HL-60/S4 treated with retinoic acid at 250 ng/mL for 4 days and 3 days (cell line): Measurements from ENCODE around the gene PFN1.

Experiments used
- in situ Hi-C: fragments of 300-500 bp; cut with MboI; formaldehyde crosslinking; loops from 2 replicates; pipeline ENCODE4 v1.7.0; 2022; ENCODE audit warnings: low sequenced_read_pairs

The PFN1 gene

GRCh38 chr17:4945944-4946280 lies 2.4 kb downstream of the PFN1 start:
- in situ Hi-C loops = no loop called here

GRCh38 chr17:4945176-4945943 lies 3.0 kb downstream of the PFN1 start:
- in situ Hi-C loops = no loop called here

DNA sequence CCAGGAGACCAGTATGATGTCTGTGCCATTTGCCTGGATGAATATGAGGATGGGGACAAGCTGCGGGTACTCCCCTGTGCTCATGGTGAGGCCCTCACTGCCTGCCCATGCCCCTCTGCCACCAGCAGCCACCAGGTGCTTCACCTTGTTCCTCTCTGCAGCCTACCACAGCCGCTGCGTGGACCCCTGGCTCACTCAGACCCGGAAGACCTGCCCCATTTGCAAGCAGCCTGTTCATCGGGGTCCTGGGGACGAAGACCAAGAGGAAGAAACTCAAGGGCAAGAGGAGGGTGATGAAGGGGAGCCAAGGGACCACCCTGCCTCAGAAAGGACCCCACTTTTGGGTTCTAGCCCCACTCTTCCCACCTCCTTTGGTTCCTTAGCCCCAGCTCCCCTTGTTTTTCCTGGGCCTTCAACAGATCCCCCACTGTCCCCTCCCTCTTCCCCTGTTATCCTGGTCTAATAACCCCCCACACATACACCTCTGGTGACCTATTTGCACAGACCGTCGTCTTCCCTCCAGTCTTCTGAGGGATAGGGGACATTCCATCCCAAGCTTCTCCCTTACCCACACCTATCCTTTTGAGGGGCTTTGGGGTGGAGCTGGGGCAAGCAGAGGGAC lies 3.7 kb downstream of the PFN1 start:
- in situ Hi-C loops = no loop called here

DNA sequence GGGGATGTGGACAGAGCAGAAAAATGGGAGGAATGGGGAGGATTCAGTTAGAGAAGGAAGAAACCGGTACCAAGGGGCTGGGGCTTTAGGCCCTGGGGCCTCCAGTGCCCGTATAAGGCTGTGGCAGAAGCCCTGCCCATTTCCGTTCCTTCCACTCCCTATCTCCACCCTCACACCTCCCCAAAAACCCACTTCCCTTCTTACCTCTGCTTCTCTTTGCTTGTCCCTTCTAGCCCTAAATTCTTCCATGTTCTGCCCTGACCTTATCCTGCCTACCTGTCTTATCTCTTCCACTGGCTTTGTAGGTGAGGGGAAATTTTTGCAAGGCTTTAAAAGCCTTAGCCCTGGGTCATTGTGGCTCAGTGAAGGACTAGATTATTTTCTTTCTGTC lies 4.2 kb downstream of the PFN1 start:
- in situ Hi-C loops = no loop called here

GRCh38 chr17:4942760-4943508 lies 5.4 kb downstream of the PFN1 start:
- in situ Hi-C loops = no loop called here

DNA sequence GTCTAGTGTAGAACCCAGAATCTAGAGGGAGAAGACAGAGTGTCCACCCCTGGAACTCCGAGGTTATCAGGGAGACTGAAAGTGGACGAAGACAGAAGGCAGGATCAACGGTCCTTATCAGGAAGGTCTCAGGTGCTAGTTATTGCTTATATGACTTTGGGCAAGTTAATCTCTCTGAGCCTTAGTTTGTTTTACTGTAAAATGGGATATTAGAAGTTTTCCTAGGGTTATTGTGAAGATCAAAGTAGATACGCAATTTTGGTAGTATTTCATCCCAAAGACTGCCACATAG lies 7.1 kb downstream of the PFN1 start:
- in situ Hi-C loops = no loop called here

GRCh38 chr17:4940555-4941318 lies 7.6 kb downstream of the PFN1 start:
- in situ Hi-C loops = no loop called here

DNA sequence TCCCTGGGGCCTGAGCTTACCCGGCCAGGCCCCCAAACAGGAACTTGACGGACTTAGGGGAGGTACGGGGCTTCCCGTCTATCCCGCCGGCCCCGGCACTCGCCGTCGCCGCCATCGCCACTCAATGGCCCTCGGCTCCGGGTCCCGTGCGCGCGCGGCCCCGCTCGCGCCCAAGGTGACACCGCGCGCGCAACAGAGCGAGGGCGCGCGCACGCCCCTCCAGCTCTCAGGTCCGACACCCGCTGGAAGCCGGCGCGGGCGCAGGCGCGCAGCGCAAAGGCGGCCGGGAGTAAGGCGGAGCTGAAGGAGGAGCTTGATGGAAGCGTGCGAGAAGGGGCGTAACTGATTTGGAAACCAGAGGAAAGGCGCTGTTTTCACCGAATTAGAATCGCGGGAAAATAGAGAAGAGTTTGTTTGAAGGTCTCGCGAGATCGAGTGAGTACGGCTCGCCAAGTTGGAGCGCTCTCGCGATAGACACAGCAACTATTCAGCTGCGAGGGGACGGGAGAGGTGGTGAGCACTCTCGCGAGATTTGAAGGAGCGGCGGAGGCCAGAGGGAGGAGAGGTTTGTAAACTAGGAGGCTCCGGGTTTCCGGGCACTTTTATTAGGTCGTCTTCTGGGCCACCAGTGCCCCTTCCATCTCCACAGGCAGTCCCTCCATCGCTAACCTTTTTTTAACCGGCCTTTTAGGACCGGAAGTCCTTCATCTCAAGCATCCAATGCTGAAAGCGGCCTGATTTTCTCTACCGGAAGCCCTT lies 8.4 kb downstream of the PFN1 start, which contains the start of the genes RNF167 and SLC25A11:
Gene RNF167, plus strand, starts transcription at position 473 of the 759 bp plus-strand sequence. CDS start 642 bp downstream, outside the sequence.
Gene SLC25A11, minus strand, starts transcription at position 251 of the 759 bp plus-strand sequence. Its CDS starts 136 bp downstream, at position 115.
- in situ Hi-C loops = no loop called here

DNA sequence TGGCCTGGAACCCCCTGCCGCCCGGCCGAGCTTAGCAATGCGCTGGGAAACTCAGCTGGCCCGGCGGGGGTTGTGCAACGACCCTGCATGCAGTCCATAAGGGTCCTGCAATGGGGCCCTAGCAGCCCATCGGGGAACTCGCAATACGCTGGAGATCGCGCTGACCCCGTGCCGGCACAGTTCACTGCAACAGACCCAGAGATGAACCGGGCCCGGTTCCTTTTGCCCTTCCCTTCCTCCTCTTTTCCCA lies 8.9 kb downstream of the PFN1 start:
- in situ Hi-C loops = no loop called here

- in situ Hi-C loops = no loop called here
These were observed 9.4 kb downstream of the PFN1 start for GRCh38 chr17:4938688-4939545.

DNA sequence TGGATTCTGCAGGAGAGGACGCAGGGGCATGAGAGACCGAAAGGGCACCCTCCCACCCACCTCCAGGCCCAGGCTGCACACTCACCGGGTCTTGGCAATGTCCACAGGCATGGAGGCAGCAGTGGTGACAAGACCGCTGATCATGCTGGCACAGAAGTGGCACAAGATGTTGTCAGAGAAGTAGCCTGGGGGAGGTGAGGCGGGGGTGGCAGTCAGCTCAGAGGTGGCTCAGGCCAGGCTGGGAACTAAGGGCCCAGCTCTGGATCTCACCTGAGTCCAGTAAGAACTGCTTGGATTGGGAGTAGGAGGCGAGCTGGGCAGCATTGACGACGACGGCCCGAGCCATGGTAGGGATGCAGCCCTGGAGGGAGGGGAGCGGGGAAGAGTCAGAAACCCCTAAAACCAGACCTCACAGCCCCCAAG lies 10.2 kb downstream of the PFN1 start:
- in situ Hi-C loops = no loop called here

DNA sequence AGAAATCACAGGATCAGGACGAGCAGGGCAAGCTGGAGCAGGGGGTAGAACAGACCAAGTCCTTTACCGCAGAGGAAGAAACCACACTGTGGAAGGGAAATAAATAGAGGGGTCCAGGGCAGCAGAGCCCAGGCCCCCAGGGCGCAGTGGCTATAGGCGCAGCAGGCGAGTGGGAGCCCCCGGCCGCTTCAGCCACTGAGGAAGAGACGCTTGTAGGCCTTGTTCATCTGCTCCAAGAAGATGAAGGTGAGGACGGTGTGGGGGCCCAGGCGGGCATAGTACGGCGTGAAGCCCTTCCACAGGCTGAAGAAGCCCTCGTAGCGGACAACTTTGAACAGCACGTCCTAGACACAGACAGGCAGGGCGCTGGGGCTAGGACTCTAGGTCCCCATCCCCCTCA lies 10.8 kb downstream of the PFN1 start:
- in situ Hi-C loops = no loop called here

DNA sequence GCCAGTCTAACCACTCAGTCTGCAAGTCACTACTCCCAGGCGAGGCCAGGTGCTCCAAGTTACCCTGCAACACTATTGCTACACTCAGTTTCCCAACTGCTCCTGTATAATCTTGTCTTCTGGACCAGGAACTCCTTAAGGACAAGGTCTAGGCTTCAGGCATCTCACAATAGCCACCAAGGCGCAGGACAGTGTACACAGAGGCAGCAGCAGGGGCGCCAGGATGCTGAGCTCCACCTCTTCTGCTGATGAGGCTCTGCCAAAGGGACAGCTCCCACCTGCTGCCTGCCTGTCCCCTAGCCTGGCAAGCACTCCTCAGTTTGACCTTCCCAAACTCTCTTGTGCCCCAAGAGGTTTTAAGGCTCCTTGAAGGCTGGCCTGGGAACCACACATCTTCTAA lies 11.9 kb downstream of the PFN1 start:
- in situ Hi-C loops = no loop called here

DNA sequence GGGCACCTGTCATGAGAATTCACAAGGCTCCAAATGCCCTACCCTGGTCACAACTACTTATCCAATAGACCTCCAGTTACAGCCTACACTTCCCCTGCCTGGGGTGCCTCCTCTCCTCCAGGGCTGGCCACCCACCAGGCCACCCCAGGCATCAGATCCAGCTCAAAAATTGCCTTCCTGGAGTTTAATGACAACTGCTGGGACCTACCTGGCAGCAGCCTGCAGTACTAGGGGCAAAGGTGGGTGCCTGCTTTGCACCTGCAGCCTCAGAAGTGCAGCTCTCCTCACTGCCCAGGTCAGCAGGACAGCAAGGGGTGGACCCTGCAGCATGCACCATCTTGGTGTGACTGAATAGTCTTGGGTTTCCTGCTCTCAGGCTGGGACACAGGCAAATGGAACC lies 12.7 kb downstream of the PFN1 start:
- in situ Hi-C loops = no loop called here

GRCh38 chr17:4934173-4934979 lies 14.0 kb downstream of the PFN1 start:
- in situ Hi-C loops = no loop called here

GRCh38 chr17:4933646-4934045 lies 14.7 kb downstream of the PFN1 start:
- in situ Hi-C loops = no loop called here

- in situ Hi-C loops = no loop called here
These were observed 15.6 kb downstream of the PFN1 start for GRCh38 chr17:4932756-4933155.

GRCh38 chr17:4931963-4932362 lies 16.4 kb downstream of the PFN1 start, which contains the start of gene GP1BA:
TSS of gene GP1BA (plus strand) at chr17:4932277. CDS start at chr17:4932605, 328 bp downstream.
- in situ Hi-C loops = no loop called here

DNA sequence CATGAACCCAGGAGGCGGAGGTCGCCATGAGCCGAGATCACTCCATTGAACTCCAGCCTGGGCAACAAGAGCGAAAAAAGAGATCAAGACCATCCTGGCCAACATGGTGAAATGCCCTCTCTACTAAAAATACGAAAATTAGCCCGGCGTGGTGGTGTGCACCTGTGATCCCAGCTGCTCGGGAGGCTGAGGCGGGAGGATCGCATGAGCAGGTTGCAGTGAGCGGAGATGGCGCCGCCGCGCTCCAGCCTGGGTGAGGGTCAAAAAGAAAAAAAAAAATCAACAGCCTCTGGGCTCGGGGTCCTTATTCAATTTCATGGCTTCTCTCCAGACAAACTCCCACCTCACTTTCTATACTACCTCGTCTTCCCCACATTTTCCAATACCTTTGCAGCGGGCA lies 19.4 kb downstream of the PFN1 start:
- in situ Hi-C loops = no loop called here
